ENCODE results near the gene CDH23.

- TF ChIP-seq CTCF (IDR thresholded peaks at IDR 0.05) (no peak), E2F4 (CRISPR knock-in tag; IDR thresholded peaks at IDR 0.05; ENCODE audit: borderline replicate concordance, low read depth) (no peak), TP53 (CRISPR knock-in tag; IDR thresholded peaks at IDR 0.05) (no peak), E2F5 (CRISPR knock-in tag; IDR thresholded peaks at IDR 0.05) (no peak), USF2 (CRISPR knock-in tag; IDR thresholded peaks at IDR 0.05) (no peak), ZBTB43 (CRISPR knock-in tag; IDR thresholded peaks at IDR 0.05) (no peak)
Measured at GRCh38 chr10:71710519-71710918, 313.8 kb downstream of the CDH23 start.

All from WTC11 (cell line).